KG1 (cell line): Measurements from ENCODE around the gene MLC1.

ENCODE experiments used
- DNase-seq: peaks from one replicate; lab custom pipeline; 2025; lab: John Stamatoyannopoulos, UW

Gene MLC1

DNA sequence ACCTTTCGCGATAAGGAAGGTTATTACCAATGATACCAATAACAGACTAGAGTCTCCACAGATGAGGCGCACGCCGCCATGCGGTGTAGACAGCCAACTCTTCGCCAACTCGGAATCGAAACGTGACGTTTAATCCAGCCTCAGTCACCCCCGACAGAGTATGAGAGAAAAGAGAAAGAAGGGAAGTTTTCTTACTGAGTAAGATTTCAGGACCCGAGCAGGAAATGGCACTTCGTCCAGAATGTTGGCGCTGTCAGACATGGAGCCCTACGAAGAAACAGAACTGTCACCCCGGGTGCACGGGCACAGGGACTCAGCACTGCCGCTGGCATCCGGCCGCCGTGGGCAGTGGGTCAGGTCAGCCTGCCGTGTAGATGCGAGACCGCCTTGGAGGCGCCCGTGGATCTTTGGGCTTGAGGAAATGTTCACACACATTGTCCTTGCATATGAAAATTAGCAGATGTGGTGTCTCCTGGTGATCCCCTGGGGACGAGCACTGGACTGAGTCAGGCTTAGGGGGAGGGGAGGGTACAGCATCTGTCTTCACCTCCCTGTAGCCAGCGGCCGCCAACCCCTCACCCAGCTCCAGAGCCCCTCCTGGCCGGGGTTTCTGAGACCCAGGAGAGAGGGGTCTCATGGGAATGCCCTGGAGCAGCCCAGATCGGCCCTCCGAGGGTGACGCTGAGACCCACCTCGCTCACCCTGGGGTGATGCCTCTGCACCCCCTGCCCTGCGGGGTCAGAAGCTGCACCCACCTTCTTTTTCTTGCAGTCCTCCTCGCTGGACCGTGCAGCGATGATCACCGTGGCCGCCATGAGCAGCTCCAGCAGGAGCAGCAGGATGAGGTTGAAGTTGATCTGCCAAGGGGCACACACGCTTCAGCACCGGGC, 8.3 kb downstream of the MLC1 start:
- no peak for DNase-seq

GRCh38 chr22:50074551-50075530, 10.4 kb downstream of the MLC1 start:
- no peak for DNase-seq

DNA sequence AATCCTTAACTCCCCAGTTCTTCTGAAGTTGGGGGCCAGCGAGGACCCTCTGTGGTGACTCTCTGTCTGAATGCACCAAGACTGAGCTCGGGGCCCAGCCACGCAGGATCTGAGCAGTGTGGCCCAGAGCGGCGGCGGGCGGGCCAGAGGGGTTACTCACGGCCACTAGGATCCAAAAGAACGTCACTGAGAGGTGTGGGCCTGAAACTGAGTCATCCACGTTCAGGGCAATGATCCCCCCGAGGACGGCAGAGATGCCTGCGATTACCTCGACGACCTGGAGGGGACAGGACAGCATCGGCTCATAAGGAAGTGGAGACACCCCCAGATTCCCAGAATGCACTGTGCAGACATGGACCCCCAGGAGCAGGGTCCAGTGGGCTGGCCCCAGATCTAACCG, 11.2 kb downstream of the MLC1 start:
- DNase-seq: no peak

DNA sequence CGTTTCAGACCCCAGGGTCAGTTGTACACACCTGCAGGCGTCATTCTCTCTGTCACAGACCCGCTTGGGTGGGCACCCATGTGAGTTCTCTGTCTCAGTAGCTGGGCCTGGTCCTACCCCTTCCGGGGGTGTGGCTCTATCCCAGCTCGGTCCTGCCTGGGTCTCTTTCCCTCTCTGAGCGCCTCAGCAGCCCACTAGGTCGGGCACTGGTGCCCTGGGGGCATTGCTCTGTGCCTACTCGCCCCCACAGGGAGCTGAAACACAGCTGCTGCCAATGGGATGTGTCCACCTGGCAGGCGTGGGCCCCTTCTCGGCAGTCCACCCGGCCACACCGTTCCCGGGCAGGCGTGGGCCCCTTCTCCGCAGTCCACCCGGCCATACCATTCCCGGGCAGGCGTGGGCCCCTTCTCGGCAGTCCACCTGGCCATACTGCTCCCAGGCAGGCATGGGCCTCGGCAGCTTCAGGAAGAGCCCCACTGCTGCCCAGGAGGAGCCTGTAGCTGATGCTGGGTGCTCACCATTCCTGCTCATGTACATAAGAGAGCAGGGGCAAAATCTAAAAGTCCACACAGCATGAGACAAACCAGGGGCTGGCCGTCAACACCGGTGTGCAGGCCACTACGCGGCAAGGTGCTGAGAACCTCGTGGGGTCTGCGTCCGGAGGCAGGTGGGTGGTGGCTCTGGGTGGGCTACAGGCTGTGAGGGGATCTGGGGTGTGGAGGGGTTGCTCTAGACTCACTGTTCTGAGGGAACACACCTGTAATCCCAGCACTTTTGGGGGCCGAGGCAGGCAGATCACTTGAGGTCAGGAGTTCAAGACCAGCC, 12.3 kb downstream of the MLC1 start:
- DNase-seq: no peak

GRCh38 chr22:50072167-50072555, 13.1 kb downstream of the MLC1 start:
- no peak for DNase-seq

- no peak for DNase-seq
Measured at GRCh38 chr22:50071432-50072166, 13.6 kb downstream of the MLC1 start.

- DNase-seq: no peak
Measured at GRCh38 chr22:50070366-50070765, 14.9 kb downstream of the MLC1 start.

GRCh38 chr22:50068096-50068495, 17.1 kb downstream of the MLC1 start:
- no peak for DNase-seq

- DNase-seq: no peak
Measured at GRCh38 chr22:50067244-50067643, 18.0 kb downstream of the MLC1 start.

- DNase-seq: no peak
Measured at GRCh38 chr22:50064453-50064852, 20.8 kb downstream of the MLC1 start.

- no peak for DNase-seq
Measured at GRCh38 chr22:50063589-50064393, 21.4 kb downstream of the MLC1 start.

GRCh38 chr22:50062509-50063135, 22.6 kb downstream of the MLC1 start:
- DNase-seq: no peak

- no peak for DNase-seq
Measured at GRCh38 chr22:50061824-50062355, 23.3 kb downstream of the MLC1 start.

DNA sequence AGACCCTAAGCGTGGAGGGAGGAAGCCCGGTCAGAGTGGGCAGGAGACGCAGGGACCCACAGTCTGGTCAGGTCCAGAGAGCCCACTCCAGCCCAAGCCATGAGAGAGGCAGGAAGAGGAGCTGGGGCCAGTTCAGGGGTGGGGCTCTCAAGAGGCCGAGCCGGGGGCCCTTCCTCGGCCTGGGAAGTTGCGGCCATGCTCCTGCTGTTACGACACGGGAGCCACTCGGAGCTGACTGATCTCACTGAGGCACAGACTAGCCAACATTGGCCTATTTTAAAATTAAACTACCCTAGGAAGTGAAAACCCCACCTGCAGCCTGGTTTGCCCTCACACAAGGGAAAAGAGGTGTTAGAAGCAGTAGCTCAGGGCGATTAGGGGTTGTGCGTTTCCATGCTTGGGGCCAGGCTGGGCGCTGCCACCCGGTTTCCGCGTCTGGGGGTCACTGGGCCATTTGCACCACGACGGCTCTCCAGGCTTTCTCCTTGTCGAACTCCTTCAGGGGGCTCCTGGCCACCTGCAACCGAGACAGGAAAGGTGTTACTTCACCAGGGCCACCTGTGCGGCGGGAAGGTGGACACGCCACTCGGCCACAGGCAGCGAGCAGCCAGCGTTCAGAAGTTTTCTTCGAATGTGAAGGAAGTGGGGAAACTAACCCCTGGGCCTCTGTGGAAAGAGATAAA, 23.9 kb downstream of the MLC1 start:
- no peak for DNase-seq

DNA sequence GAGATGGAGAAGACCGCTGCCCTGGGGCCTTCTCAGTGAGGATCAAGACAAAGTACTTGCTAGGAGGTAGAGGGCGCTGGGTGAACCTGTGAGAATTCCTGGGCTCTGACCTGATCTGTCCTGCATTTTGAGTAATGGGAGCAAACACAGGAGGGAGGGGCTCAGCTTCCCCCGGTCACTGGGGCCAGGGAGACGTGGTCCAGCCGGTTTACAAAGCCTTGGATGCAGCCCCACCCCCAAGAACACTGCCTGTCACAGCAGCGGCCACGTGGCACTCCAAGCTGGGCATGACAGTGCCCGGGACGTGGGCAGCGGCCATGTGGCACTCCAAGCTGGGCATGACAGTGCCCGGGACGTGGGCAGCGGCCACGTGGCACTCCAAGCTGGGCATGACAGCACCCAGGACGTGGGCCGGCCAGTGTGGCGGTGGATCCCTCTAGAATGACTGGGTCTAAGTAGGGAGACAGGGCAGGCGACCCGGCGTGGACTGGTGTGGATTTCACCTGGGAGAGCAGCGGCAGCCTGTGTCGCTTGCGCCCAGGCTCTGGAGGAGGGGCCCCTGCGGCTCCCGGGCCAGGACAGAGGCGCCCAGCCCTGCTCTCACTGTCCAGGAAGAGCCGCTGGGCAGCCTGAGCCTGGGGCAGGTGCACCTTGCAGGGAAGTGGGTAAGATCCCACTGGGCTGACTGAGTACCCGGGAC, 24.6 kb downstream of the MLC1 start:
- DNase-seq: no peak

DNA sequence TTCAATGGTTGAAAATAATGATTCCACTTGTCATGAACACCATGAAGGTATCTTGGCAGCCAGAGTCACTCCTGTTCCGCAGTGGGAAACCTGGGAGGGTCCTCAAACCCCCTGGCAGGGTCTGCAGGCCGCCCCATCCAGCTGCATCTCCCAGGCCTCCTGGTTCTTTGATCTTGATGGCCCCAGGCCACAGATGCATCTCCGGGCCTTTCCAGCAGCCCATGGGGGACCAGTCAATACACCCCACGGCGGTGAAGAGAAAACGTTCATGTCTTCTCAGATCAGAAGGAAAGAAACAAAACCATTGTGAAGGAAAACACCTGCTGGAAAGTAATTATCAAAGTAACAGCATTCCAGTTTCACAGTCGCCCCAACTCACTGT, 25.4 kb downstream of the MLC1 start:
- no peak for DNase-seq

GRCh38 chr22:50058906-50059880, 26.0 kb downstream of the MLC1 start:
- DNase-seq: no peak
